Kidney tubule cell (primary cell): Measurements from ENCODE around the gene NOL4L.

Experiments
- DNase-seq: peaks from one replicate; pipeline ENCODE4 v3.0.0-alpha.2; 2018; ENCODE audit warnings: low spot score

NOL4L gene

GRCh38 chr20:32483351-32484224, 101.5 kb downstream of the NOL4L start:
- DNase-seq, result peak; percentile 88

- peak; percentile 29 for DNase-seq
Observed at GRCh38 chr20:32482442-32483261, 102.5 kb downstream of the NOL4L start.

DNA sequence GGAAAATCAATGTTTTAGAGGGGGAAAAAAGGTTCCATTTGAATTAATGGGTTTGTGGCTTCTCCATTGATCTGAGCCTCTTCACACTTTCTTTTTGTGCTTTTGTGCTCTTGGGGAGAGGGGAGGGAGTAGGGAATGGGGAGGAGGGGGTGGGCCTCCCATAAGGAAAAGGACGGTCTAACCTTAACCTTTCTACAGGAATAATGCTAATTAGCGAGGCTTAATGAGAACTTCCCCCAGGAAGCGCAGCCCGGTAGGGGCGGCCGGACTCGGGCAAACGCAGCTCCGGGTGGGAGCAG, 103.0 kb downstream of the NOL4L start:
- DNase-seq, result no peak

DNA sequence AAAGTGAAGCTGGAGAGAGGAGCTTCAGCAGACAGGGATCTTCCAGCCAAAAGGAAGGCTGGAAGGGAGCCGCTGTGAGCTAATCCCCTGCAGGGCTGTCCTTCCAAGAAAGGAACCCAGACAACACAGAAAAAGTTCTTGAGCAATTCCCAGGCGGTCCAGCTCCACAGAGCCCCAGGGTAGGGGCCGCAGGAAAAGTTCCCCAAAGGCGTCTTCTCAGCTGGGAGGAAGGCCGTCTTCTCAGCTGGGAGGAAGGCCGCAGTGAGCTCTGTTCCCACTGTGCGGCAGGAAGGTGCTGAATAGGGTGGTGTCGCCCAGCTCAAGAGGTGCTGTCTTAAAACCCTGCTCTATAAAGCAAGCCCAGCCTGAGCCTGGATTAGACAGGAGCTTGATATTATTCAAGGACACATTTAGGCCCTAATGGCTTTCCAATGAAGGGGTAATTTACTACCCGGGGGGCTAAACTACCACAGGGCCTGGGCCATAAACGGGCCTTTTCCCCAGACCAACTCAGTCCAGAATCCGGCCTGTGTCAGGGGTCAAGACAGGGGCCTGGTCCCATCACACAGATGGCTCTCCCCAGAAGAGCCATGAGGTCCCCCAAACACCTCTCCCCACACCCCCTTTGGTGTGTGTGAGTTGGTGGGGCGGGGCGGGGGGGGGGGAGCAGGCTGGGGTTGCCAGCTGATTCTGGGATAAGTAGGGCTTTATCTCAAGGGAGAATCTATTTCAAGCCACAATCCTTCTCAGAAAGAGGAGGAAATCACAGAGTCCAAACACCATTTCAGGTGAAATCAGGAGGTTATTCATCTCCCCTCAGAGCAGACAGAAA, 103.6 kb downstream of the NOL4L start:
- DNase-seq, result no peak

- DNase-seq, result peak; percentile 59
Observed at GRCh38 chr20:32480371-32481241, 104.5 kb downstream of the NOL4L start.

GRCh38 chr20:32479697-32480171, 105.4 kb downstream of the NOL4L start:
- DNase-seq, result no peak

GRCh38 chr20:32479012-32479411, 106.1 kb downstream of the NOL4L start:
- DNase-seq, result no peak

DNA sequence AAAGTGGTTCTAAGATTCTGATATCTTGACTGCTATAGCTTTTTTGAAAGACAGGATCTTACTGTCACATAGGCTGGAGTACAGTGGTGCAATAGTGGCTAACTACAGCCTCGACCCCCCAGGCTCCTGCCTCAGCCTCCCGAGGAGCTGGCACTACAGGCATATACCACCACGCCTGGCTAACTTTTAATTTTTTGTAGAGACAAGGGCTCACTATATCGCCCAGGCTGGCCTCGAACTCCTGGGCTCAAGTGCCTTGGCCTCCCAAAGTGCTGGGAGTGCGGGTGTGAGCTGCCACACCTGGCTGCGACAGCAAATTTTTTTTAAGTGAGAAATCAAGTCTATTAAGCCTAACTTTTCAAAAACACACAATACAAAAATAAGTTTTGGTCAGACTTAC, 106.6 kb downstream of the NOL4L start:
- no peak for DNase-seq

DNA sequence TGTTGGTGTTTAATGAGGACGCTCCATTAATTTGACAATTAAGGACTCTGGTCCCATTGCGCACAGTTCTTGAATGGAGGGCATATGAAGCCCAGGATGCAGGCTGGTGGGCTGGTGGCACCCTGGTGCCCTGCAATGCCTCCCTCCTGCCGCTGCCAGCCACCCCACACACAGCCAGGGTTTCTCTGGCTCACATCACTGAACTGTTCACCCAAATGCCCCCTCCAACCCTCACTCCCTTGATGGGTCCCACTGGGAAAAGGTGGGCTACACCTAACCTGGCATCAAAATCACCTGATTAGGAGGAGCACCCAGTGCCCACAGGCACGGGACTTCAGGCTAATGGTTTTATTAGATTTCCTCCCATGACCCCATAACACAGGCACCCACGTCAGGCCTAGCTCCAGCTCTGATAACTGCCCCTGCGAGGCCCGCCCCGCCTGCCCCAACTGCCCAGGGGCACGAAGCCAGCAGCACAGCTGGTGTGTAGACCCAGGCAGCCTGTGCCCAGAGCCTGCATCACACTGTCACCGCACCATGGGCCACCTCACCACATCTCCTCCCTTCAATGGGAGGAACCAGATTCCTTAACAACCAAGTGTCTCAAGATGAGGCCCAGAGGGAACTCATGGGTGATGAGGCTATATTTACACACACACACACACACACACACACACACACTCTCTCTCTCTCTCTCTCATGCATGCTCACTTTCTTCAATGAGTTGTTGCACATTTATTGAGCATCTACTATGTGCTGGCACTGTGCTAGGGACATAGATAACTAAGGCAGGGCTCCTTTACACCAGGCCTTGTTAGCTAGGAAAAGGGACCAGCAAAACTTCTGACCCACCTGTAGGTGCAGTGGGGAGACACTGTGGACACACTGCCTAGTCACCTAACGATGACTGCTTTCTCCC, 107.3 kb downstream of the NOL4L start:
- DNase-seq, result no peak

DNA sequence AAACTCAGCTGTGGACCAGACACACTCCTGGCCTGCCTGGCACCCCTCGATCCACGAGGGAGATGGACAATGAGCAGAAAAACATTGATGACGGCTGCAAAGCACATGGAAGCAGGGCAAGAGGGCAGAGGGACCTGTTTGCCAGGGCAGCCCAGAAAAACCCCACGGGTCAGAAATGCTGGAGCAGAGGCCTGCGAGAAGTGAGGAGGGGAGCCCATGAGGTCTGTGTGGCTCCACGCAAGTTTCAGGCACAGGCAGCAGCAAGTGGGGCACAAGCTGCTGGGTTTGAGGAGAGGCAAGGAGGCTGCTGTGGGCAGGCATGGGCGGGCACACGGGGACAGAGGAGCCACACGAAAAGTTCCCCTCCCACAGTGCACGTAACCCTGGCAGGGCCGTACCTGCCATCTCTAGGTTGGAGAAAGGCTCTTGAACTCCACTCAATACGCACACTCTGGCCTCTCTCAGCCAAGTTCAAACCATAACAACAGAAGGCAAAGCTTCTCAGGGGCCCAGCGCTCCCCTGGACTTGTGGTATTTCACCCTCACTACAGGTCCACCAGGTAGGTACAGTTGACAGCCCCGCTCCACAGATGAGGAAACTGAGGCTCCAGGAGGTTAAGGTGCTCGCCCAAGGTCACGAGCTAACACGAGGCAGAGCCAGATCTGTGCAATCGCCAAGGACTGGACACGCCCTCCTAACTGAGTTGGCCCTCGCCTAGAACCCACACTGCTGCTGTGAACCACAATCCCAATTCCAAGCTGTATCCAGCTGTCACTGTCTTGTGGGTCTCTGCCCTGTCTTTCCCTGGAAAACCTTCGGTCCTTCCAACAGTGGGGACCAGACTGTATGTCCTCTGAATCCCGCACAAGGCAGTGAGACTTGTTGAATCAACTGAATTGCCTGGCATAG, 108.2 kb downstream of the NOL4L start:
- DNase-seq, result no peak

GRCh38 chr20:32474967-32475811, 109.9 kb downstream of the NOL4L start:
- peak; percentile 96 for DNase-seq

GRCh38 chr20:32474717-32474966, 110.5 kb downstream of the NOL4L start:
- DNase-seq, result no peak

GRCh38 chr20:32474009-32474716, 111.0 kb downstream of the NOL4L start:
- DNase-seq, result no peak

DNA sequence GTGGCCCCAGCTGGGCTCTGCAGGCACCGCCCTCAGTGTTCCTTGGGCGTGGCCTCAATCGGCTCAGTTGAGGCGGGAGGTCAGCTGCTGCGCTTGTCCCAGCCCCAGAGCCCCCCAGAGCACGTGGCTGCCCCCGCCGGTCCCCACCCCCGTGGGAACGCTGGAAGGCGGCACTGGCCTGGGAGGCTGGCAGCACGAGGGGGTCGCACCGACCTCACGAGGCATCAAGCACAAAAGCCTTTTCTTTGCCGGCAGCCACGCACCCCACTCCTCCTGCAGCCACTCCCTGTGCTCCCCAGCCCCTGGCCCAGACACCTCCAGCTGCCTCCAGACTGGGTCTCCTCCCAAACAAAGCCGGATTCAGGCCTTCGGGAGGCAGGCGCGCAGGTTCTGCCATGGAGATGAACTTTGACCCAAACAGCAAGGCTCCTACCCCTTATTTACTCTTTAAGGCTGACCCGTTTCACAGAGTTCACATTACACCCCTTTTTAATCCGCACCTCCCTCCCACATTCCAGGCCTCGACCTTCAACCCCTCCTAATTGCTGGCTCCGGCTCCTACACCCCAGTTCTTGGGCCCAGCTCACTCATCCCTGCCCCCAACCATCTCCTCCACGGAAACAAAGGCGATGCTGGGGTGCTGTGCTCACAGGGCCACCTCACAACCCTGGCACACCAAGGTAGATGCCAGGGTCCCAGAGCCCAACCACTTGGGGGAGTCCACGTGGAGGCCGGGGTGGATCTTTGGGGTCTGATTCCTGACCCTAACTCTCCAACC, 111.7 kb downstream of the NOL4L start:
- no peak for DNase-seq

- no peak for DNase-seq
Observed at GRCh38 chr20:32472581-32473207, 112.4 kb downstream of the NOL4L start.

- DNase-seq, result no peak
Observed at GRCh38 chr20:32470940-32471339, 114.2 kb downstream of the NOL4L start.
